H1 (cell line): ENCODE measurements around the gene SHTN1. TPM values are rescaled to one million over a fixed set of nuclear protein-coding genes. Genes with fewer than 3 reads are reported as not detected.

Experiments
- CREB1 ChIP-seq: IDR thresholded peaks from 2 replicates; pipeline ENCODE4 v1.6.1; 2012; ENCODE audit warnings: inconsistent platforms
- PHF8 ChIP-seq: fragments of 200-600 bp; sonication (generic); conservative IDR thresholded peaks from 2 replicates; pipeline ENCODE4 v1.7.1; 2012; ENCODE audit warnings: low read depth, mild to moderate bottlenecking, inconsistent platforms, low read length, moderate library complexity
- POLR2A ChIP-seq, 2 experiments: IDR thresholded peaks; 1 replicate in 1 of 2; 2 replicates in 1 of 2; pipeline ENCODE4 v1.6.1; 2011; ENCODE audit warnings: low read depth in 2 of 2, low read length in 2 of 2, mild to moderate bottlenecking in 2 of 2; ENCODE audit errors: control extremely low read depth in 1 of 2
- TBP ChIP-seq: IDR thresholded peaks from 2 replicates; pipeline ENCODE4 v1.6.1; 2011; ENCODE audit warnings: low read depth, low read length, improper control_type of control experiment
- polyA plus RNA-seq, 7 experiments: library from polyadenylated mRNA; depleted of rRNA in 3 of 7; stranded (reverse) in 5 of 7; unstranded in 2 of 7; fragments of >200 nt in 5 of 7; fragments of 200-250 nt in 2 of 7; gene quantifications; 1 replicate in 5 of 7; 2 replicates in 1 of 7; 4 replicates in 1 of 7; pipeline versions ENCODE4 v1.2.1 to v1.2.3, GENCODE V29; 2011 to 2013; ENCODE audit warnings: missing spikeins in 2 of 7, mixed read lengths in 2 of 7
- total RNA-seq: library from RNA; stranded (reverse); fragmentation: NEBNext Ultra II Directional; extraction: Animal tissue kit (Norgen Biotek cat#: 25700); gene quantifications from 2 replicates; pipeline ENCODE4 v1.2.1, GENCODE V29; 2021
- TF ChIP-seq, protein P1 (sequence below): fragments of 300-600 bp; sonication (generic); IDR thresholded peaks from 2 replicates; pipeline ENCODE4 v1.7.1; 2012; ENCODE audit warnings: low read length, moderate library complexity, mild to moderate bottlenecking, inconsistent platforms; ENCODE audit not compliant: insufficient replicate concordance

The SHTN1 gene
- total and polyA plus RNA-seq, 2 of the 8 experiments (the other 6 are each of a cell fraction or from before 2014, with no cell fraction given), result 3.3 to 12.7 TPM

DNA sequence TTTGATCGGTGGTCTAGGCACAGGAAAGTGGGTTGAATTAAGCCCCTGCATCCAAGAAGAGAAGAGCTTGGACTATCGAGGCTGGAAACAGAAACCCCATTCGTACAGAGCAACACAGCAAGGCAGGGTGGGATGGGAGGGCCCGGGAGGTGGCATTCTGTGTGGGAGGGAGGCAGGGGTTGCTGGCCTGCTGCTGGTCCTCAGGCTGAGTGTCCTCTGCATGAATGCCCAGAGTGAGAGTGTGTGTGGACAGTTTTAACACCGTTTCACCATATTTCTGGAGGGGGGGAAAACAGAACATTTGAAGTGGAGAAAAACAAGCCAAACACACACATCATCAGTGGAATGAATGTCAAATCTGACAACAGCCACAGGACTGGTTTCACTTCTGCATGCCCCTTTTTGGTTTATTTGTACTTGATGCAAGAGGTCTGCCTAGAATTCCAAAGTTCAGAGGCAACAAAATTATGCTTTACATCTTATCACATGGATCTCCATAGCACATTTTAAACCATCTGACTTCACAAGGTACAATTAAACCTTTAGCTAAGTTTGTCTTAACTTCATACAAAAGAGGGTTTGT is 166.8 kb downstream of the SHTN1 start (continued):
- TF ChIP-seq, protein P1, sequence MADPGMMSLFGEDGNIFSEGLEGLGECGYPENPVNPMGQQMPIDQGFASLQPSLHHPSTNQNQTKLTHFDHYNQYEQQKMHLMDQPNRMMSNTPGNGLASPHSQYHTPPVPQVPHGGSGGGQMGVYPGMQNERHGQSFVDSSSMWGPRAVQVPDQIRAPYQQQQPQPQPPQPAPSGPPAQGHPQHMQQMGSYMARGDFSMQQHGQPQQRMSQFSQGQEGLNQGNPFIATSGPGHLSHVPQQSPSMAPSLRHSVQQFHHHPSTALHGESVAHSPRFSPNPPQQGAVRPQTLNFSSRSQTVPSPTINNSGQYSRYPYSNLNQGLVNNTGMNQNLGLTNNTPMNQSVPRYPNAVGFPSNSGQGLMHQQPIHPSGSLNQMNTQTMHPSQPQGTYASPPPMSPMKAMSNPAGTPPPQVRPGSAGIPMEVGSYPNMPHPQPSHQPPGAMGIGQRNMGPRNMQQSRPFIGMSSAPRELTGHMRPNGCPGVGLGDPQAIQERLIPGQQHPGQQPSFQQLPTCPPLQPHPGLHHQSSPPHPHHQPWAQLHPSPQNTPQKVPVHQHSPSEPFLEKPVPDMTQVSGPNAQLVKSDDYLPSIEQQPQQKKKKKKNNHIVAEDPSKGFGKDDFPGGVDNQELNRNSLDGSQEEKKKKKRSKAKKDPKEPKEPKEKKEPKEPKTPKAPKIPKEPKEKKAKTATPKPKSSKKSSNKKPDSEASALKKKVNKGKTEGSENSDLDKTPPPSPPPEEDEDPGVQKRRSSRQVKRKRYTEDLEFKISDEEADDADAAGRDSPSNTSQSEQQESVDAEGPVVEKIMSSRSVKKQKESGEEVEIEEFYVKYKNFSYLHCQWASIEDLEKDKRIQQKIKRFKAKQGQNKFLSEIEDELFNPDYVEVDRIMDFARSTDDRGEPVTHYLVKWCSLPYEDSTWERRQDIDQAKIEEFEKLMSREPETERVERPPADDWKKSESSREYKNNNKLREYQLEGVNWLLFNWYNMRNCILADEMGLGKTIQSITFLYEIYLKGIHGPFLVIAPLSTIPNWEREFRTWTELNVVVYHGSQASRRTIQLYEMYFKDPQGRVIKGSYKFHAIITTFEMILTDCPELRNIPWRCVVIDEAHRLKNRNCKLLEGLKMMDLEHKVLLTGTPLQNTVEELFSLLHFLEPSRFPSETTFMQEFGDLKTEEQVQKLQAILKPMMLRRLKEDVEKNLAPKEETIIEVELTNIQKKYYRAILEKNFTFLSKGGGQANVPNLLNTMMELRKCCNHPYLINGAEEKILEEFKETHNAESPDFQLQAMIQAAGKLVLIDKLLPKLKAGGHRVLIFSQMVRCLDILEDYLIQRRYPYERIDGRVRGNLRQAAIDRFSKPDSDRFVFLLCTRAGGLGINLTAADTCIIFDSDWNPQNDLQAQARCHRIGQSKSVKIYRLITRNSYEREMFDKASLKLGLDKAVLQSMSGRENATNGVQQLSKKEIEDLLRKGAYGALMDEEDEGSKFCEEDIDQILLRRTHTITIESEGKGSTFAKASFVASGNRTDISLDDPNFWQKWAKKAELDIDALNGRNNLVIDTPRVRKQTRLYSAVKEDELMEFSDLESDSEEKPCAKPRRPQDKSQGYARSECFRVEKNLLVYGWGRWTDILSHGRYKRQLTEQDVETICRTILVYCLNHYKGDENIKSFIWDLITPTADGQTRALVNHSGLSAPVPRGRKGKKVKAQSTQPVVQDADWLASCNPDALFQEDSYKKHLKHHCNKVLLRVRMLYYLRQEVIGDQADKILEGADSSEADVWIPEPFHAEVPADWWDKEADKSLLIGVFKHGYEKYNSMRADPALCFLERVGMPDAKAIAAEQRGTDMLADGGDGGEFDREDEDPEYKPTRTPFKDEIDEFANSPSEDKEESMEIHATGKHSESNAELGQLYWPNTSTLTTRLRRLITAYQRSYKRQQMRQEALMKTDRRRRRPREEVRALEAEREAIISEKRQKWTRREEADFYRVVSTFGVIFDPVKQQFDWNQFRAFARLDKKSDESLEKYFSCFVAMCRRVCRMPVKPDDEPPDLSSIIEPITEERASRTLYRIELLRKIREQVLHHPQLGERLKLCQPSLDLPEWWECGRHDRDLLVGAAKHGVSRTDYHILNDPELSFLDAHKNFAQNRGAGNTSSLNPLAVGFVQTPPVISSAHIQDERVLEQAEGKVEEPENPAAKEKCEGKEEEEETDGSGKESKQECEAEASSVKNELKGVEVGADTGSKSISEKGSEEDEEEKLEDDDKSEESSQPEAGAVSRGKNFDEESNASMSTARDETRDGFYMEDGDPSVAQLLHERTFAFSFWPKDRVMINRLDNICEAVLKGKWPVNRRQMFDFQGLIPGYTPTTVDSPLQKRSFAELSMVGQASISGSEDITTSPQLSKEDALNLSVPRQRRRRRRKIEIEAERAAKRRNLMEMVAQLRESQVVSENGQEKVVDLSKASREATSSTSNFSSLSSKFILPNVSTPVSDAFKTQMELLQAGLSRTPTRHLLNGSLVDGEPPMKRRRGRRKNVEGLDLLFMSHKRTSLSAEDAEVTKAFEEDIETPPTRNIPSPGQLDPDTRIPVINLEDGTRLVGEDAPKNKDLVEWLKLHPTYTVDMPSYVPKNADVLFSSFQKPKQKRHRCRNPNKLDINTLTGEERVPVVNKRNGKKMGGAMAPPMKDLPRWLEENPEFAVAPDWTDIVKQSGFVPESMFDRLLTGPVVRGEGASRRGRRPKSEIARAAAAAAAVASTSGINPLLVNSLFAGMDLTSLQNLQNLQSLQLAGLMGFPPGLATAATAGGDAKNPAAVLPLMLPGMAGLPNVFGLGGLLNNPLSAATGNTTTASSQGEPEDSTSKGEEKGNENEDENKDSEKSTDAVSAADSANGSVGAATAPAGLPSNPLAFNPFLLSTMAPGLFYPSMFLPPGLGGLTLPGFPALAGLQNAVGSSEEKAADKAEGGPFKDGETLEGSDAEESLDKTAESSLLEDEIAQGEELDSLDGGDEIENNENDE, result no peak
- TF ChIP-seq POLR2A (IDR thresholded peaks at IDR 0.05; ENCODE audit: control extremely low read depth in 1 of 2, low read depth in 2 of 2, low read length in 2 of 2) (no peak), CREB1 (no peak), PHF8 (no peak), TBP (no peak)
